GM13976 (cell line): ENCODE measurements around the gene DNAH1.
"Not testable (repeated sequence)": the region's sequence is repeated elsewhere in the genome, so short reads cannot be mapped to it uniquely, and the experiment has no call there.

Experiments used
- DNase-seq: peaks from one replicate; pipeline ENCODE4 v3.0.0; 2012; ENCODE audit warnings: low spot score
- CTCF ChIP-seq: IDR thresholded peaks from 2 replicates; pipeline ENCODE4 v1.5.1; 2012; ENCODE audit warnings: borderline replicate concordance, mild to moderate bottlenecking; ENCODE audit not compliant: insufficient read depth; ENCODE audit errors: extremely low read depth, missing control alignments, control extremely low read depth
- in situ Hi-C: fragments of 300-500 bp; cut with MboI; formaldehyde crosslinking; loops from one replicate; pipeline ENCODE4 v1.12.0; 2022; ENCODE audit warnings: low sequenced_read_pairs, mixed read lengths, inconsistent platforms; ENCODE audit not compliant: unreplicated experiment

Gene DNAH1

GRCh38 chr3:52283306-52283705 lies 32.8 kb upstream of the DNAH1 start:
- TF ChIP-seq CTCF = no peak
- in situ Hi-C loops = no loop called here
- DNase-seq = no peak

DNA sequence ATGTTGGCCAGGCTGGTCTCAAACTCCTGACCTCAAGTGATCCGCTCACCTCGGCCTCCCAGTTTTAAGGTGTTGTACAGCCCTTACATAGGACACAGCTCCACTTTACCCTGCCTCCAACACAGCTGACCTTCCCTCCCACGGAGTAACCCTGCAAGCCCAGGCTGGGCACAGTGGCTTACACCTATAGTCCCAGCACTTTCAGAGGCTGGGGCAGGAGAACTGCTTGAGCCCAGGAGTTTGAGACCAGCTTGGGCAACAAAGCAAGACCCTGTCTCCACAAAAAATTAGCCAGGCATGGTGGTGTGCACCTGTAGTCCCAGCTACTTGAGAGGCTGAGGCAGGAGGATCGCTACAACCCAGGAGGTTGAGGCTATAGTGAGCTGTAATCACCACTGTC lies 32.1 kb upstream of the DNAH1 start:
- DNase-seq, in situ Hi-C loops: not testable (repeated sequence)

GRCh38 chr3:52286777-52287110 lies 29.4 kb upstream of the DNAH1 start:
- no peak for TF ChIP-seq CTCF
- no peak for DNase-seq
- in situ Hi-C loops = no loop called here

- in situ Hi-C loops = no loop called here
- no peak for DNase-seq
- TF ChIP-seq CTCF = no peak
Measured at GRCh38 chr3:52288674-52289073, 27.4 kb upstream of the DNAH1 start.

DNA sequence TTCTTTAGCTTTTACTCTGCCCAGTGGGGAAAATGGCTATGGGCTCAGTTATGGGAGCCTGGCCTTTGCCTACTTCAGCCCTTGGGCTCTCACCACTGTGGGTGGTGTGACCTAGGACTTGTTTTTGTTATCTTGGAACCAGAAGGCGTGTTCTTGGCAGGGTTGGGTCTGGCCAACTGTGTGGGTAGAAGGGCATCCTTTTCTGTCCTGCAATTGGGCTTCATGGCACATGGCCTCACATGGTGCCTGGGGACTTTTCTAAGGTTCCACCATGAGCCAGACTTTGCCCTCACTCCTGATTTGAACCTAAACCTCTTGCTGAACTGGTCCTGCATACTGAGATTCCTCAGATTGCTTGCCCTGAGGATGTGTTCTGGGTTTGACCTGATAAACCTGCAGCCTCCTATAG lies 26.8 kb upstream of the DNAH1 start:
- no peak for DNase-seq
- in situ Hi-C loops = no loop called here
- no peak for TF ChIP-seq CTCF

GRCh38 chr3:52289747-52290595 lies 26.1 kb upstream of the DNAH1 start:
- no peak for TF ChIP-seq CTCF
- DNase-seq = no peak
- in situ Hi-C loops = no loop called here

DNA sequence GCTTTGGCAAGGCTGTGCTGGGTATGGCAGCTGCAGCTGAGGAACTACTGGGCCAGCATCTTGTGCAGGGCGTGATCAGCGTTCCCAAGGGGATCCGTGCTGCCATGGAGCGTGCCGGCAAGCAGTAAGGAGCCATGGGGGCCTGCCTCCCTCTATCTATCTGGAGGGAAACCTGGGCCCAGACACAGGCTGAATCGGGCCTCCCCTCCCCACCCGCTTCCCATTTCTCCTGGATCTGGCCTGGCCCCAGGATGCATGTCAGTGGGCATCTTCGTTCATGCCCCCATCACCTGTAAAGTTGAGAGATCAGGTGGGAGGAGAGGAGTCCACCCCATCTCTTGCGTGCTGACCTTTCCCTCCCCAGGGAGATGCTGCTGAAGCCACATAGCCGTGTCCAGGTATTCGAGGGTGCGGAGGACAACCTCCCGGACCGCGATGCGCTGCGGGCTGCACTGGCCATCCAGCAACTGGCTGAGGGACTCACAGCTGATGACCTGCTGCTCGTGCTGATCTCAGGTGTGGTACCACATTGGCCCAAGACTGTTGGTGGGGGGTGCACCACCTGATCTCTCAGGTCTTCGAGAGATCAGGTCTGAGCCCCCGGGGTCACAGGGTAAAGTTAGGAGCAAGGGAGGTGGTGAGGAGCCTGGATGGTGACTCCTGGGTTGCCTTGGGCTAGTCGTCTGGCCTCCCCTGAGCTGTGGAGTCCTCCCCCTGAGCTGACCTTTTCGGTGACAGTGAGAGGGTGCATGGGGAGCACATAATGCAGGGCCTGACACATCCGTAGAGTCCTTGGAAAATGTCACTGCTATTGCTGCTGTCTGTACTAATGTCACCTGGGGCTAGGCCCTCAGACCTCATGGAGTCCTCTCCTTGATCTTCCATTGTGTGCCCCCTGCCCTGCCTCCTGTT lies 25.3 kb upstream of the DNAH1 start:
- in situ Hi-C loops = no loop called here
- no peak for DNase-seq
- TF ChIP-seq CTCF = no peak
